Erythroblast (primary cell): ENCODE results near the gene JMJD7.

Source experiments
- DNase-seq, 2 experiments: peaks; one replicate each; lab custom pipeline; 2025; lab: John Stamatoyannopoulos, UW
- GATA1 ChIP-seq: IDR thresholded peaks from 2 replicates; pipeline ENCODE4 v1.6.1; 2011; ENCODE audit warnings: low read depth, mild to moderate bottlenecking, control low read depth, low read length, moderate library complexity
- POLR2A ChIP-seq: IDR thresholded peaks from 2 replicates; pipeline ENCODE4 v1.6.1; 2011; ENCODE audit warnings: mild to moderate bottlenecking, low read length

JMJD7 gene

GRCh38 chr15:41886741-41887140, 58.8 kb downstream of the JMJD7 start:
- DNase-seq = no peak
- no peak for TF ChIP-seq POLR2A
- no peak for TF ChIP-seq GATA1

GRCh38 chr15:41887161-41887560, 59.3 kb downstream of the JMJD7 start:
- TF ChIP-seq GATA1 = no peak
- no peak for DNase-seq
